LNCaP clone FGC (cell line): ENCODE data around the gene SMIM24.
"Not testable (repeated sequence)": the region's sequence is repeated elsewhere in the genome, so short reads cannot be mapped to it uniquely, and the experiment has no call there.

ENCODE experiments used
- DNase-seq: peaks from one replicate; pipeline ENCODE4 v3.0.0-alpha.2; 2011; ENCODE audit warnings: low read depth
- H3K4me3 ChIP-seq: 2 replicates; pipeline ENCODE4 v1.5.1; 2011; ENCODE audit warnings: mild to moderate bottlenecking, low read depth, low read length, control low read depth
- TF ChIP-seq, protein P1 (sequence below): IDR thresholded peaks from 2 replicates; pipeline ENCODE4 v1.5.1; 2012; ENCODE audit warnings: mild to moderate bottlenecking; ENCODE audit not compliant: control insufficient read depth, insufficient read depth; ENCODE audit errors: extremely low read depth

SMIM24 gene

DNA sequence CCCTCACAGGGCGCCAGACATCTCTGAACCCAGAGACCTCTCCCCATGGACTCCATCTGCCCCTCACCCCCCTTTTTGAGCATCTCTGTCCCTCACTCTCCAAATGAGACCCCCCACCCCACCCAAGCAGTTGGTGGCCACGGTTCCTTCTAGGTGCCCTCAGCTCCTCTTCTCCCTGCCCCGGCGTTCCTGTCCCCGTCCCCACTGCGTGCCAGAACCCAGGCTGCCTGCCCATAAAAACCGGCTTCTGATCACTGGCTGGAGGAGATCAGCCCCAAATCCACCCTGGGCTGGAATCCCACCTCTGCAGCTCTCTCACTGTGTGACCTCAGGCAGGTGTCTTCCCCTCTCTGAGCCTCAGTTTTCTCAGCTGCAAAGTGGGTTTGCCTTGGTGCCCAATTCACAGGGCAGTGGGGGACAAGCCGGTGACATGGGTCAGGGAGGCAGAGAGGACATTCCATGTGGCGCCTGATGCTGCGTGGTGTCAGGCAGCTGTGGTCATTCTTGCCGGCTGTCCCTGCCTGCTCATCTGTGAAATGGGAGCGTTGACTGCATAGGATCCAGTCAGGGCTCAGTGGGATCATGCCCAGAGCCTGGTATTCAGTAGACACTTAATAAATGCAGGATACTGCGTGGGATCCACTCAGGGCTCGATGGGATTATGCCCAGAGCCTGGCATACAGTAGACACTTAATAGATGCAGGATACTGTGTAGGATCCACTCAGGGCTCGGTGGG, 25.5 kb downstream of the SMIM24 start:
- DNase-seq, result no peak
- no peak overlapping the region for H3K4me3 ChIP-seq
- TF ChIP-seq, protein P1, sequence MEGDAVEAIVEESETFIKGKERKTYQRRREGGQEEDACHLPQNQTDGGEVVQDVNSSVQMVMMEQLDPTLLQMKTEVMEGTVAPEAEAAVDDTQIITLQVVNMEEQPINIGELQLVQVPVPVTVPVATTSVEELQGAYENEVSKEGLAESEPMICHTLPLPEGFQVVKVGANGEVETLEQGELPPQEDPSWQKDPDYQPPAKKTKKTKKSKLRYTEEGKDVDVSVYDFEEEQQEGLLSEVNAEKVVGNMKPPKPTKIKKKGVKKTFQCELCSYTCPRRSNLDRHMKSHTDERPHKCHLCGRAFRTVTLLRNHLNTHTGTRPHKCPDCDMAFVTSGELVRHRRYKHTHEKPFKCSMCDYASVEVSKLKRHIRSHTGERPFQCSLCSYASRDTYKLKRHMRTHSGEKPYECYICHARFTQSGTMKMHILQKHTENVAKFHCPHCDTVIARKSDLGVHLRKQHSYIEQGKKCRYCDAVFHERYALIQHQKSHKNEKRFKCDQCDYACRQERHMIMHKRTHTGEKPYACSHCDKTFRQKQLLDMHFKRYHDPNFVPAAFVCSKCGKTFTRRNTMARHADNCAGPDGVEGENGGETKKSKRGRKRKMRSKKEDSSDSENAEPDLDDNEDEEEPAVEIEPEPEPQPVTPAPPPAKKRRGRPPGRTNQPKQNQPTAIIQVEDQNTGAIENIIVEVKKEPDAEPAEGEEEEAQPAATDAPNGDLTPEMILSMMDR, result no peak

- no peak overlapping the region for H3K4me3 ChIP-seq
- TF ChIP-seq, protein P1, result no peak
- DNase-seq, result no peak
These were observed 26.5 kb downstream of the SMIM24 start for GRCh38 chr19:3453840-3454239.

DNA sequence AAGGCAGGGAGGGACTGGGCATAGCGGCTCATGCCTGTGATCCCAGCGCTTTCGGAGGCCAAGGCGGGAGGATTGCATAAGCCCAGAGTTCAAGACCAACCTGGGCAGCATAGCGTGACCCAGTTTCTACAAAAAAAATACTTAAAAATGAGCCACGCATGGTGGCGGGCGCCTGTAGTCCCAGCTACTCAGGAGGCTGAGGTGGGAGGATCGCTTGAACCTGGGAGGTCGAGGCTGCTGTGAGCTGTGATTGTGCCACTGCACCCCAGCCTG, 27.4 kb downstream of the SMIM24 start:
- H3K4me3 ChIP-seq, DNase-seq: not testable (repeated sequence)

- no peak overlapping the region for H3K4me3 ChIP-seq
- TF ChIP-seq, protein P1, result no peak
- DNase-seq, result no peak
These were observed 28.0 kb downstream of the SMIM24 start for GRCh38 chr19:3452171-3452941.

GRCh38 chr19:3451451-3451866, 28.9 kb downstream of the SMIM24 start:
- DNase-seq, result no peak
- no peak overlapping the region for H3K4me3 ChIP-seq
- TF ChIP-seq, protein P1, result no peak

- DNase-seq, result no peak
- no peak overlapping the region for H3K4me3 ChIP-seq
- TF ChIP-seq, protein P1, result no peak
These were observed 29.4 kb downstream of the SMIM24 start for GRCh38 chr19:3450796-3451411.

DNA sequence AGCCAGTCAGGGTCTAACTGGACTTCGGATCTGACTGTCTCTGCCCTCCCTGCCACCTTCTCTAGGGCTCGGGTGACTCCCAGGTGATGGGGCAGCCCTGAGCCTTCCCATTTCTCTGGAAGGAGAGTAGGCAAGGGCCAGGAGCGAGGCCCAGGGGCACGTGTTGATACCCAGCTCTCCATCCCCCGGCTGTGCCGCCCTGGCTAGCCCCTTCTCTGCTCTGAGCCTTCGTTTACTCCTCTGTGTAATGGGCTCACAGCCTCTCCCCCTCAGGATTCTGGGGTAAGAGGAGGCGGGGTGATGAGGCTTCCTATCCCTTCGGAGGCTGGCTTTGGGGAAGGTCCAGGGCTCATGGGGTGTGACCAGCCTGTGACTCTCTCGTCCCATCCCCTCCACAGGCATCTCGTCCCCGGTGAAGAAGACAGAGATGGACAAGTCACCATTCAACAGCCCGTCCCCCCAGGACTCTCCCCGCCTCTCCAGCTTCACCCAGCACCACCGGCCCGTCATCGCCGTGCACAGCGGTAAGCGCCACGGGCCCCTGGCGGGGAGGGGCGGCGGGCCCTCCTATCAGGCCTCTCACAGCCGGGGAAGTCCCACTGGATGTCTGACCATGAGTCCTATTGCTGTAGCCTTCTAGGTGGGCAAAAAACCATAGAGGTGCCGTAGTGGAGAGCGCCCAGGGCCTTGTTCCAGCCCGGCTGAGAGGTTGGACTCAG, 31.6 kb downstream of the SMIM24 start:
- DNase-seq, result no peak
- TF ChIP-seq, protein P1, result no peak
- H3K4me3 ChIP-seq, result no peak overlapping the region

GRCh38 chr19:3446657-3447056, 33.7 kb downstream of the SMIM24 start:
- DNase-seq, H3K4me3 ChIP-seq: not testable (repeated sequence)
